ENCODE measurements around the gene CSF1.

DNA sequence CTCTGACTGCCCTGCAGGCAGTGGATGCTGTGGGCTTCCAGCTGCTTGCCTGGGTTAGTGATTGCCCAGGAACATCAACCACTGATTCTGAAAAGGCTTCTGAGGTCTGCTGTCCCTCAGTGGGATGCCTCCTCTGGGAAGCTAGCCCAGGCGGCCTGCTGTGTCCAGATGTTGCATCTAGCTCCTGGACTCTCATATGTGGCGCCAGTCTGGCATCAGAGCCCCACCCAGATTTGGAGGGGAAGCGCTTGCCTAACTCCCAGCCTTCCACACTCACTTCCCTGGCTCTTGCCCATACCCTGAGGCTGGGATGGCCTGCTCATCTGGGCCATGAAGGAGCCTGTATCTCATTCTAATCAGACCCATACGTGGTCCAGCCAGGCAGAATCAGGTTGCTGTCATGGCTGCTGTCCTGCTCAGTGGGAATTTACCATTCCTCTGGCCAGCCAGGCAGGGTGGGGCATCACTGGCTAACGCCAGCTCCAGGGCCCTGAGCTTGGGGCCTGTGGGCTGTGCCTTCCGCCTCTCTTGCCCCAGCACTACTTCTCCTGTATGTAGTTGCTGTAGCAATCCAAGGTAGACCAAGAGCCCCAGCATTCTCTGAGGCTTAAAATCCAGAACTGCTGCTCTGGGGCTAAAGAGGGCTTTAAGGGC lies 4.1 kb downstream of the CSF1 start:
- no peak for TF ChIP-seq POLR2AphosphoS5 (IDR thresholded peaks at IDR 0.05; ENCODE audit: insufficient read depth, low read depth, low read length)
- TF ChIP-seq CTCF (IDR thresholded peaks at IDR 0.05; ENCODE audit: extremely low read depth in 1 of 2, insufficient read depth in 1 of 2, low read depth in 1 of 2, low read length in 2 of 2) = no peak
- no peak for TF ChIP-seq POLR2A (IDR thresholded peaks at IDR 0.05; ENCODE audit: low read depth, low read length)
- TF ChIP-seq EZH2 (IDR thresholded peaks at IDR 0.05; ENCODE audit: borderline replicate concordance, low read depth, low read length, severe bottlenecking) = no peak
